Measurements from ENCODE around the gene GORASP1.

GORASP1 gene

DNA sequence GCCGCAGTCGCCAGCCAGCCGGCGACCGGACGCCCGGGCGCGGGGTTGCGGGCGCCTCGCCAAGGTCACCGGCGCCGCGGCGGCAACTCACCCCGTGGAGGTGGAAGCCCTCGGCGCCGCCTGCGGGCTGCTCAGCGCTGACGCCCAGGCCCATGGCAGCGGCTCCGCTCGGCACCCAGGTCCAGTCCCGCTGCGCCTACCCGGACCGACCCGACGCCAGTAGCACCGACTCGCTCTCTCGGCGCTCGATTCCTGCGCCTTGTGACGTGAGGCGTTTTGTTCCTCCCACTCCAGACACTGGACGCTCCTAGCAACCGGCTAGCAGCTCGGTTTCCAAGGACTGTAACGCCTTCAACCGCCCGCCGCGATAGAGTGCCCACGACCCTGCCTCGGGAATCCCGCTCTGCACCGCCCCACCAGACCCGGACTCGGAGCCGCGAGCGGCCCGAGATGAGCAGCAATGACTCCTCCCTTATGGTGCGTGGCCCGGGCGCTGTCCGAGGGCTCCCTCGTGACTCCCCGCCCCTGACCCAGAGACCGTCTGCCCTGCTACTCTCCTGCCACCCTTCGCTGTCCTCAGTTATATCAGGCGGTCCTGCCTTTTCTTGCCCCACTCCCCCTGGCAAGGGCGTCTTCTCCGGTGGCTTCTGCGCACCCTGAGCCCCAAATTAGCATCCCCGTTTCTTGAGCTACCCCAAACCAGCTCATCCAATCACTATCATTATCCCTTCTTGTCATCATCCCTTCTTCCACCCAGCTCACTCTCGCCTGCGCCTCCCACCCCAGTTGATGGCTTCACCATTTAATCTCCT is at the start of gene GORASP1, which contains the start of gene TTC21A:
Gene GORASP1, minus strand, starts transcription at position 240 of the 812 bp plus-strand sequence. Its CDS starts 86 bp downstream, at position 154.
Gene TTC21A, plus strand, starts transcription at position 293 of the 812 bp plus-strand sequence. Its CDS starts 158 bp downstream, at position 451.
- peaks cover 44% of the 10 kb centered on the region for H3K4me1 ChIP-seq (ENCODE audit: control insufficient read depth, insufficient read depth, low read length)
- H3K27me3 ChIP-seq (ENCODE audit: control insufficient read depth, insufficient read depth, low read length): no peaks in the 10 kb centered on the region
- peak within 1 kb of the TSS; percentile 40 for H3K4me3 ChIP-seq (ENCODE audit: low read length)
- no peaks in the 10 kb centered on the region for H3K36me3 ChIP-seq (ENCODE audit: control insufficient read depth, insufficient read depth, low read length)
- no peaks in the 10 kb centered on the region for H3K9me3 ChIP-seq (ENCODE audit: control insufficient read depth, low read length)
- H3K9ac ChIP-seq (ENCODE audit: low read length): peak within 1 kb of the TSS; percentile 96

DNA sequence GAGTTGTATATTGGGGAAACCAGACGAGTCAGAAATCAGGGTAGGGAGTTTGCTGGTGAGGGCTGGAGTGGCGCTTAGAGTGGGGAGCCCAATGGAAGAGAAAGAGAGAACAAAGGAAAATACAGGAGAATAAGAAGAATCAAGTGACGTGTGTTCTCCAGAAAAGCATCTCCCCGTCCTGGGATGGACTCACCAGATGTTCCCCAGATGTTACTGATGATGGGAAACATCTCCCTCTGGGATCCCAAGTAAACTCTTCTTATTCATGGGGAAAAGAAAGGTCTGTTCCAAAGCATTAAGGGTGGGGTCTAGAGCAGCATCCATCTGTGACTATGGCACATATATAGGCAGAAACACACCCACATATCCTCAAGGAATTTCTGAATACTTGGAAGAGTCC is 49.0 kb upstream of the GORASP1 start:
- H3K4me3 ChIP-seq (ENCODE audit: low read length): no peak overlapping the region
- peaks cover 40% of the 10 kb centered on the region for H3K4me1 ChIP-seq (ENCODE audit: control insufficient read depth, insufficient read depth, low read length)
- H3K36me3 ChIP-seq (ENCODE audit: control insufficient read depth, insufficient read depth, low read length): no peaks in the 10 kb centered on the region
- no peaks in the 10 kb centered on the region for H3K9me3 ChIP-seq (ENCODE audit: control insufficient read depth, low read length)
- no peak overlapping the region for H3K9ac ChIP-seq (ENCODE audit: low read length)
- H3K27me3 ChIP-seq (ENCODE audit: control insufficient read depth, insufficient read depth, low read length): no peaks in the 10 kb centered on the region

DNA sequence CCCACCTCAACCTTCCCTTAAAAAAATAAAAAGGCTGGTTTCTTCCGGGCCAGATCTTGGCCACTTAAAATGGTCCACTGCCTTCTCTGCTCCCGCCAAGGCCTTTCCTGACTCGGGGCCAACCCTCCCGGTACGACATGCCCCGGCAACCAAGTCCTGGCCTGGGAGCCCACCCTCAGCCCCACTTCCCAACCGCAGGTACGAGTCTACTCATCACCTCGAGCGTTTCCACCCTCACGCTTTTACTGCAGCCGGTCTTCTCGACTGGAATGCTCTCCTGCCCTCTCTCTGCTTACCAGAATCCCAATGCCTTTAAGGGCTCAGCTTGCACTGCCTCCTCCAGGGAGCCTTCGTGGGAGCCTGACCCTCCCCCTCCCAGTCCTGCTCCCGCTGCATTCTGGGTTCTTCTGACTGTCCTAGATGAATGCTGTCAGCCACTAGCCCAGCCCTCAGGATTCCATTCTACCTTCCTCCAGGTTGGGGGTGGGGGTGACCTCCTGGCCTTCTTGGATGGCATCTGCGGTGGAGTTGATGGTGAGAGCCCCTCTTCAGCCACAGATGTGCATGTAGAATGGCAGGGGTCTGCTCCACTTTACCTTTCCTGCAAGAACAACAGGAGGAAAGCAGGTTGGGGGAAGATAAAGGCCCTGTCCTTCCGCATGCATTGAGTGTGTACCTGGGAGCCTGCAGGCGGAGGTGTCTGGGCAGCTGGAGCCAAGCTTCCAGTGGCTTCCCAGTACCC is 47.0 kb upstream of the GORASP1 start:
- peak overlapping the region; percentile 51 for H3K9ac ChIP-seq (ENCODE audit: low read length)
- no peak overlapping the region for H3K4me3 ChIP-seq (ENCODE audit: low read length)

DNA sequence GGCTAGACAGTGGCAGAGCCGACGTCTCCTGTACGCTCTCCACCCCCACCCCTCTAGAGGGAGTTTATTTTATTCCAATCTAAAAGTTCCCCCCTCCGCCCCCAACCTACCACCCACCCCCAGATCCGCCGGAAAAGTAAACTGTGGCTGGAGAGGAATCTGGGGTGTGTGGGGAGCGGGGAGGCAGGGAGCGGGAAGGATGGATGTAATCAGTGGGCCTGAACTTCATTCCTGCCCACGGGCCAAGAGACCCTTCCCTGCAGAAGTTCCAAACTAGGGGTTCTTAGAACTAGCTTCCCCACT is 46.5 kb upstream of the GORASP1 start:
- Histone ChIP-seq H3K4me1 (ENCODE audit: control insufficient read depth, insufficient read depth, low read length) (peaks cover 65% of the 10 kb centered on the region), H3K9me3 (ENCODE audit: control insufficient read depth, low read length) (no peaks in the 10 kb centered on the region), H3K27me3 (ENCODE audit: control insufficient read depth, insufficient read depth, low read length) (no peaks in the 10 kb centered on the region), H3K4me3 (ENCODE audit: low read length) (no peak overlapping the region), H3K36me3 (ENCODE audit: control insufficient read depth, insufficient read depth, low read length) (no peaks in the 10 kb centered on the region), H3K9ac (ENCODE audit: low read length) (peak overlapping the region; percentile 51)

More for the DNA sequence above, 47.0 kb upstream of the GORASP1 start:
- Histone ChIP-seq H3K27me3 (ENCODE audit: control insufficient read depth, insufficient read depth, low read length) (no peaks in the 10 kb centered on the region), H3K4me1 (ENCODE audit: control insufficient read depth, insufficient read depth, low read length) (peaks cover 60% of the 10 kb centered on the region), H3K36me3 (ENCODE audit: control insufficient read depth, insufficient read depth, low read length) (no peaks in the 10 kb centered on the region), H3K9me3 (ENCODE audit: control insufficient read depth, low read length) (no peaks in the 10 kb centered on the region)

DNA sequence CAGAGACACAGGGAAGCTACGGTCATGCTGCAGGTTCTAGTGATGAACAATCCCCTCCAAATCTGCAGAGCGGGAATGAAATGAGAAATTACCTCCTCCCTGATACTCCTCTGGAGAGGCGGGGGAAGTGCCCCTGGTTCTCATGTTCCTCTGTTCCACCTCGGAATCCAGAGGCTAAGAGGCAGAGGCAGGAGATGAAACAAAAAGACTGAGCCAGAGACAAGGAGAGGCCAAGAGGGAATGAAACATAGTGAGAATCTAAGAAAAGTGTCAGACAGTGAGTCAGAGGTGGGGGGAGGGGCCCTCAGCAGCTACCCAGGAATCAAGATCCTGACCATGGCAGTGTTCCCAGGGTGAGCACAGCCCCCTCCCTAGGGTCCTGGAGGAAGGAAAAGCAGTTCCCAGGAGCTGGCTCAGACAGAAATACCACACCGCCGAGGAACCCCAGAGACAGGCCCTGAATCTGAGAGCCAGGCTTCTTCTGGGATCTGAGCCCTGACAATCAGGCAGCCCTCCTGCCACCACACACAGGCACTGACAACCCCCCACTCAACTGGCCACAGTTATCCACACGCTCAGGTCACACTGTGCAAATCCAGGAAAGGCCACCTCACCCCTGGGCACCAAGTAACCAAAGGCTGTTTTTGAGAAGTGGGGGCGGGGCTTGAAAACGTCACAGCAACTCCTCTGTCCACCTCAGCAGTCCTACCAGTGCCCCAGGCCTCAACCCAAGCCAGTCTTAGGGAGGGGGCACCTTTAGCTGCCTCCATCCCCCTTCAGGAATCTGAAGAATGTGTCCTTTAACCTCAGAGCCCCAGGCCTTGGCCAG is 43.6 kb upstream of the GORASP1 start:
- Histone ChIP-seq H3K4me1 (ENCODE audit: control insufficient read depth, insufficient read depth, low read length) (peaks cover 88% of the 10 kb centered on the region), H3K9ac (ENCODE audit: low read length) (peak overlapping the region; percentile 97), H3K36me3 (ENCODE audit: control insufficient read depth, insufficient read depth, low read length) (peaks cover 2% of the 10 kb centered on the region), H3K27me3 (ENCODE audit: control insufficient read depth, insufficient read depth, low read length) (no peaks in the 10 kb centered on the region), H3K9me3 (ENCODE audit: control insufficient read depth, low read length) (no peaks in the 10 kb centered on the region), H3K4me3 (ENCODE audit: low read length) (peak overlapping the region; percentile 93)

DNA sequence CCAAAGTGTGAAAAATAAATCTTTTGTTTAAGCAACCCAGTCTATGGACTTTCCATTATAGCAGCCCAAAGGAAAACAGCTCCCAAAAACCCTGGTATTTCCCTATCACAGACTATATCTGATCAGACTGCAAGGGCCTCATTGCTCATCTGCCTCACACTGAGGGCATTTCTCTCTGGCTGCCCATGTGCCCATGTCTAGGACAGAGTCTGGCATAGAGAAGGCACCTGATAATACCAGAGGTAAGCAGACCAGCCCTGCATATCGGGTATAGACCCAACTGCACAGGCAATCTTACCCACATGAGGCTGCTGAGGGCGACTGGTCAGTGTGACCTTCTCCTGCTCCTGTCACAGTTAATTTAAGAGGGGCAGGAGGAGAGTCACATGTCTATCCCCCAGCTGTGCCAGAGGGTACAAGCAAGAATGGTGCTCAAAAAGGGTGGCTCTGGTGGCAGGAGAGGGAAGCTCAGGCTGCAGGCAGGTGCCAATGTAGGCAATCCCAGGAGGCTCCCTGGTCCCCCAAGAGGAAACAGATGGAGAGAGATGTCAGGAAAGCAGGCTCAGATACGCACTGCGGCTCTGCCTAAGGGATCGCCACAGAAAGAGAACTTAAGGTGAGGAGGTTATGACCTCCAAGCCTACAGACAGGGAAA is 42.8 kb upstream of the GORASP1 start:
- Histone ChIP-seq H3K36me3 (ENCODE audit: control insufficient read depth, insufficient read depth, low read length) (peaks cover 6% of the 10 kb centered on the region), H3K4me1 (ENCODE audit: control insufficient read depth, insufficient read depth, low read length) (peaks cover 87% of the 10 kb centered on the region), H3K9me3 (ENCODE audit: control insufficient read depth, low read length) (no peaks in the 10 kb centered on the region), H3K4me3 (ENCODE audit: low read length) (peak overlapping the region; percentile 93), H3K9ac (ENCODE audit: low read length) (peak overlapping the region; percentile 97), H3K27me3 (ENCODE audit: control insufficient read depth, insufficient read depth, low read length) (no peaks in the 10 kb centered on the region)

DNA sequence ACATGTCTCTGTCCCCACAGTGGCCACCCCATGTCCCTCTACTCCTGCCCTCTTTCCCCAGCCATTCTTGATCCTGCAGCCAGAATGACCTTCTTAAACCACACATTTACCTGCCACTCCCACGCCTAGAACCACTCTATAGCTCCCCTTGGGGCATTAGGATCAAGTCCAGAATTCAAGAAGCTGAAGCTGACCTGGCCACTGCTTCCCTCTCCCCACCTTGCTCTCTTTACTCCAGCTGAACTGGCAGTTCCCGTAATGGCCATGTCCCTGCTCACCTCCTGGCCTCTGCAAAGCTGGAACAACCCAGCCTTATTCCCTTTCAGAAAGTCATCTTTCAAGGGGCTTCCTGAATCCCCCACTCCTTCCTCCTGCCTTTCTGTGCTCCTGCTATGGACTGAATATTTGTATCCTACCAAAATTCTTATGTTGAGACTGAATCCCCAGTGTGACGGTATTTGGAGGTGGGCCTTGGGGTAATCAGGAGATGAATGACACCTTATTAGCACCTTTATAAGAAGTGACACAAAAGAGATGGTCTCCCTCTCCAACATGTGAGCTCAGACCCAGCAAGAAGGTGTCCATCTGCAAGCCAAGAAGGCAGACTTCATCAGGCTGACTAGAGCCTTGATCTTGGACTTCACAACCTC is 42.2 kb upstream of the GORASP1 start:
- Histone ChIP-seq H3K4me1 (ENCODE audit: control insufficient read depth, insufficient read depth, low read length) (peaks cover 80% of the 10 kb centered on the region), H3K9me3 (ENCODE audit: control insufficient read depth, low read length) (no peaks in the 10 kb centered on the region), H3K4me3 (ENCODE audit: low read length) (no peak overlapping the region), H3K36me3 (ENCODE audit: control insufficient read depth, insufficient read depth, low read length) (peaks cover 6% of the 10 kb centered on the region), H3K27me3 (ENCODE audit: control insufficient read depth, insufficient read depth, low read length) (no peaks in the 10 kb centered on the region), H3K9ac (ENCODE audit: low read length) (no peak overlapping the region)

DNA sequence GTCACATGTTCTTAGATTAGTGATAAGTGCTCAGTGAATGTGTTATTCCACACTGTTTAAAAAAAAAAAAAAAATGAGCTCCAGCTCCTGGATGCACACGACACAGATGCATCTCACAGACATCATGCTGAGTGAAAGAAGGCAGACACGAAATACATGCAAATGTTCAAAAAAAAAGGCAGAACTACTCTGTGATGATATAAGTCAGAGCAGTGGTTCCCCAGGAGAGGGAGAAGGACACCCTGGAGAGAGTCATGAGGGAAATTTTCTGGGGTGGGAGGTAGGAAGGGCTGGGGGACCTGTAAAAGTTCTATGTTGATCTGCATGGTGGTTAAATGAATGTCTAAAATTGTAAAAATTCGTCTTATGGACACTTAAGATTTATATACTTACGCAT is 41.6 kb upstream of the GORASP1 start:
- H3K9ac ChIP-seq (ENCODE audit: low read length): no peak overlapping the region
- H3K4me3 ChIP-seq (ENCODE audit: low read length): no peak overlapping the region
- H3K9me3 ChIP-seq (ENCODE audit: control insufficient read depth, low read length): no peaks in the 10 kb centered on the region
- peaks cover 74% of the 10 kb centered on the region for H3K4me1 ChIP-seq (ENCODE audit: control insufficient read depth, insufficient read depth, low read length)
- no peaks in the 10 kb centered on the region for H3K27me3 ChIP-seq (ENCODE audit: control insufficient read depth, insufficient read depth, low read length)
- H3K36me3 ChIP-seq (ENCODE audit: control insufficient read depth, insufficient read depth, low read length): peaks cover 11% of the 10 kb centered on the region

DNA sequence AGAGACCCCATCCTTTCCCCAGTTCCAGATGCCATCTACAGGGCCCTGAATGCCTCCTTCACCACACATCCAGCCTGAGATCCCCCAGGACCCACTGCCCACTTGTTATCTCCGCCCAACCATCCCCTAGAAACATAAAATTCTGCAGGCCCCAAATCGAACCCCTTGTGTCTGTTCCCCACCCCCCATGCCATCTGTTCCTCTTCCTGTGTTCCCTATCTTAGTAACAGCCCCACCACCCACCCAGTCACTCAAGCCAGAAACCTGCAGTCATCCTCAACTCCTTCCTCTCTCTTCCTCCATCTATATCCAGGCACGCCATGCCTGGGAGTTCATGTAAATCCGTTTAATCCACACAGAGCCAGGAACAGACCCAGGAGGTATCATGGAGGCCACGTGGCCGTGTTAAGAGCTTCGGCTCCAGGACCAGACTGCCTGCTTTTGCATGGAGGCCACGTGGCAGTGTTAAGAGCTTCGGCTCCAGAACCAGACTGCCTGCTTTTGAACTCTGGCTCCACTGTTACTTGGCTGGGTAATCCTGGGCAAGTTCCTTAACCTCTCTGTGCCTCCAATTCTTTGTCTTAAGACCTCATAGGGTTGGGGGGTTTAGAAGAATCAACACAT is 41.1 kb upstream of the GORASP1 start:
- no peaks in the 10 kb centered on the region for H3K27me3 ChIP-seq (ENCODE audit: control insufficient read depth, insufficient read depth, low read length)
- H3K4me1 ChIP-seq (ENCODE audit: control insufficient read depth, insufficient read depth, low read length): peaks cover 70% of the 10 kb centered on the region
- no peaks in the 10 kb centered on the region for H3K9me3 ChIP-seq (ENCODE audit: control insufficient read depth, low read length)
- peak overlapping the region; percentile 58 for H3K9ac ChIP-seq (ENCODE audit: low read length)
- H3K4me3 ChIP-seq (ENCODE audit: low read length): no peak overlapping the region
- peaks cover 16% of the 10 kb centered on the region for H3K36me3 ChIP-seq (ENCODE audit: control insufficient read depth, insufficient read depth, low read length)

DNA sequence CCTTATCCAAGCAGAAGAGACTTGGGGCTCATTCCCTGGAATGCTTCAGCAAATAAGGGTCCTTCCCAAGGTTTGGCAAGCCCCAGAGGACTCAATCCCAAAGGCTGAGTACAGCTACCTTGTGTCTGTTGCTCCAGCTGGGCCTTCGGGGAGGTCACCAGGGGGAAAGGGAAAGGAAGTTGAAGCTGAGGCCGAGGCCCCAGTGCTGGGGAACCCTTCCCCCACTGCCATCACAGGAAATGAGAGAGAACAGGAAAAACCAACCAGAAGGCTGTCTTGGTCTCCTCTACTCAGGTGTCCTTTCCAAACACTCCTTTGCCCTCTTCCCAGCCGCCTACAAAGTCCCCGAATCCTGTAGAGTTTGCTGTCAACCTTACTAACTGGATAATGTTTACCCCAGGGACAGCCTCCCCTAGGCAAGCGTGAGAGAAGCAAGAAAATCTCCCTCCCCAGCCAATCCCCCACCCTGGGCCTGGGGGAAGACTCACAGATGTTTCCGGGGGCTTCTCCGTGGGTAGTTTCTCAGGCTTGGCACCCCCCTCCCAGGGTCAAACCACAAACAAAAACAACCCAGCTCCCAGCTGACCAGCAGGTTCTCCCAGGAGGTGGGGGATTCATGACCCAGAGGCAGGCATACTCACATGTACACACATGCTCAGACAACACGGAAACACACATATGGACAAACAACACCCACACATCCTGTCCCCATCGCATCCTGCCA is 40.4 kb upstream of the GORASP1 start:
- Histone ChIP-seq H3K36me3 (ENCODE audit: control insufficient read depth, insufficient read depth, low read length) (peaks cover 22% of the 10 kb centered on the region), H3K27me3 (ENCODE audit: control insufficient read depth, insufficient read depth, low read length) (no peaks in the 10 kb centered on the region), H3K4me1 (ENCODE audit: control insufficient read depth, insufficient read depth, low read length) (peaks cover 77% of the 10 kb centered on the region), H3K9me3 (ENCODE audit: control insufficient read depth, low read length) (no peaks in the 10 kb centered on the region), H3K9ac (ENCODE audit: low read length) (peak overlapping the region; percentile 58), H3K4me3 (ENCODE audit: low read length) (no peak overlapping the region)

Measured in mucosa of stomach (tissue), 1 donor.